ENCODE measurements around the gene ZDHHC20. TPM values are rescaled to one million over a fixed set of nuclear protein-coding genes. Genes with fewer than 3 reads are reported as not detected.

ZDHHC20 gene
- total RNA-seq, 1 experiment from 2014 or later: 69.7 TPM

GRCh38 chr13:21326155-21327031 is 132.7 kb downstream of the ZDHHC20 start (continued):
- TF ChIP-seq ZNF281 (CRISPR knock-in tag; IDR thresholded peaks at IDR 0.05): no peak
- no peak for TF ChIP-seq HMGA2 (CRISPR knock-in tag; IDR thresholded peaks at IDR 0.05)
- no peak for TF ChIP-seq ATF2 (CRISPR knock-in tag; IDR thresholded peaks at IDR 0.05; ENCODE audit: borderline replicate concordance, low read depth)
- TF ChIP-seq, protein P1, sequence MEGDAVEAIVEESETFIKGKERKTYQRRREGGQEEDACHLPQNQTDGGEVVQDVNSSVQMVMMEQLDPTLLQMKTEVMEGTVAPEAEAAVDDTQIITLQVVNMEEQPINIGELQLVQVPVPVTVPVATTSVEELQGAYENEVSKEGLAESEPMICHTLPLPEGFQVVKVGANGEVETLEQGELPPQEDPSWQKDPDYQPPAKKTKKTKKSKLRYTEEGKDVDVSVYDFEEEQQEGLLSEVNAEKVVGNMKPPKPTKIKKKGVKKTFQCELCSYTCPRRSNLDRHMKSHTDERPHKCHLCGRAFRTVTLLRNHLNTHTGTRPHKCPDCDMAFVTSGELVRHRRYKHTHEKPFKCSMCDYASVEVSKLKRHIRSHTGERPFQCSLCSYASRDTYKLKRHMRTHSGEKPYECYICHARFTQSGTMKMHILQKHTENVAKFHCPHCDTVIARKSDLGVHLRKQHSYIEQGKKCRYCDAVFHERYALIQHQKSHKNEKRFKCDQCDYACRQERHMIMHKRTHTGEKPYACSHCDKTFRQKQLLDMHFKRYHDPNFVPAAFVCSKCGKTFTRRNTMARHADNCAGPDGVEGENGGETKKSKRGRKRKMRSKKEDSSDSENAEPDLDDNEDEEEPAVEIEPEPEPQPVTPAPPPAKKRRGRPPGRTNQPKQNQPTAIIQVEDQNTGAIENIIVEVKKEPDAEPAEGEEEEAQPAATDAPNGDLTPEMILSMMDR (IDR thresholded peaks at IDR 0.05): no peak
- TF ChIP-seq, protein P2, sequence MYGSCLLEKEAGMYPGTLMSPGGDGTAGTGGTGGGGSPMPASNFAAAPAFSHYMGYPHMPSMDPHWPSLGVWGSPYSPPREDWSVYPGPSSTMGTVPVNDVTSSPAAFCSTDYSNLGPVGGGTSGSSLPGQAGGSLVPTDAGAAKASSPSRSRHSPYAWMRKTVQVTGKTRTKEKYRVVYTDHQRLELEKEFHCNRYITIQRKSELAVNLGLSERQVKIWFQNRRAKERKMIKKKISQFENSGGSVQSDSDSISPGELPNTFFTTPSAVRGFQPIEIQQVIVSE (CRISPR knock-in tag; IDR thresholded peaks at IDR 0.05; ENCODE audit: borderline replicate concordance): no peak

DNA sequence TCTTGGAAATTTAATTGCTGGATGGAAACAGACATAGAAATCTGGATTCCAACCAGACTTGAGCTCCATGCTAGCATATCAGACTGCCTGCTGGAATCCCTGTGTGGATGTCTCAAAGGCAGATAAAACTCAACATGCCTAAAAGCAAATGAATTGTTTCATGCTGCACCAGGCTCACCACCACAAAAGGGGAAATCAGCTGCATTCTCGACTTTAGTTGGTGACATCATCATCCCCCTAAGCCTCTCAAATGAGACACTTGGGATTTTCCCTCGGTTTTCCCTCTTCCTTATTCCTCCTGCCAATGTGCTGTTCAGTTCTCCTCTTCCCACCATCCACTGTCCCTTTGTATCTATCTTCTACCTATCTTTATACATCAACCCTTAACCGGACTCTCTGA is 134.3 kb downstream of the ZDHHC20 start:
- CTCF ChIA-PET: interaction anchor here (0.6 to 4.5 kb wide), 2 partner anchors 152 to 169 kb away, joined by 4 to 21 read pairs; no protein-coding TSS in a partner anchor
- no peaks in the 10 kb centered on the region for H3K36me3 Mint-ChIP-seq

More for the DNA sequence above, 134.3 kb downstream of the ZDHHC20 start:
- H3K9me3 Mint-ChIP-seq: peaks cover 13% of the 10 kb centered on the region
- no peak overlapping the region for H3K27ac Mint-ChIP-seq
- ATAC-seq (no peak), DNase-seq (ENCODE audit: low spot score) (no peak)
- POLR2A ChIA-PET: no interaction called here
- no peak overlapping the region for H3K4me3 Mint-ChIP-seq
- peaks cover 34% of the 10 kb centered on the region for H3K27me3 Mint-ChIP-seq (ENCODE audit: low read depth)
- H3K4me1 Mint-ChIP-seq: peaks cover 47% of the 10 kb centered on the region
- TF ChIP-seq ATF2 (CRISPR knock-in tag; IDR thresholded peaks at IDR 0.05; ENCODE audit: borderline replicate concordance, low read depth): no peak
- no peak for TF ChIP-seq SOX15 (CRISPR knock-in tag; IDR thresholded peaks at IDR 0.05)
- no peak for TF ChIP-seq CREB1 (CRISPR knock-in tag; IDR thresholded peaks at IDR 0.05)
- TF ChIP-seq, protein P3, sequence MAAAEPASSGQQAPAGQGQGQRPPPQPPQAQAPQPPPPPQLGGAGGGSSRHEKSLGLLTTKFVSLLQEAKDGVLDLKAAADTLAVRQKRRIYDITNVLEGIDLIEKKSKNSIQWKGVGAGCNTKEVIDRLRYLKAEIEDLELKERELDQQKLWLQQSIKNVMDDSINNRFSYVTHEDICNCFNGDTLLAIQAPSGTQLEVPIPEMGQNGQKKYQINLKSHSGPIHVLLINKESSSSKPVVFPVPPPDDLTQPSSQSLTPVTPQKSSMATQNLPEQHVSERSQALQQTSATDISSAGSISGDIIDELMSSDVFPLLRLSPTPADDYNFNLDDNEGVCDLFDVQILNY (CRISPR knock-in tag; IDR thresholded peaks at IDR 0.05): no peak
- TF ChIP-seq NR1H2 (CRISPR knock-in tag; IDR thresholded peaks at IDR 0.05): no peak
- TF ChIP-seq PRRX2 (CRISPR knock-in tag; IDR thresholded peaks at IDR 0.05): no peak
- TF ChIP-seq ATF1 (CRISPR knock-in tag; IDR thresholded peaks at IDR 0.05): no peak
- TF ChIP-seq USF1 (CRISPR knock-in tag; IDR thresholded peaks at IDR 0.05): no peak
- TF ChIP-seq TEAD4 (CRISPR knock-in tag; IDR thresholded peaks at IDR 0.05): no peak
- TF ChIP-seq OVOL2 (CRISPR knock-in tag; IDR thresholded peaks at IDR 0.05; ENCODE audit: borderline replicate concordance): no peak
- TF ChIP-seq, protein P4, sequence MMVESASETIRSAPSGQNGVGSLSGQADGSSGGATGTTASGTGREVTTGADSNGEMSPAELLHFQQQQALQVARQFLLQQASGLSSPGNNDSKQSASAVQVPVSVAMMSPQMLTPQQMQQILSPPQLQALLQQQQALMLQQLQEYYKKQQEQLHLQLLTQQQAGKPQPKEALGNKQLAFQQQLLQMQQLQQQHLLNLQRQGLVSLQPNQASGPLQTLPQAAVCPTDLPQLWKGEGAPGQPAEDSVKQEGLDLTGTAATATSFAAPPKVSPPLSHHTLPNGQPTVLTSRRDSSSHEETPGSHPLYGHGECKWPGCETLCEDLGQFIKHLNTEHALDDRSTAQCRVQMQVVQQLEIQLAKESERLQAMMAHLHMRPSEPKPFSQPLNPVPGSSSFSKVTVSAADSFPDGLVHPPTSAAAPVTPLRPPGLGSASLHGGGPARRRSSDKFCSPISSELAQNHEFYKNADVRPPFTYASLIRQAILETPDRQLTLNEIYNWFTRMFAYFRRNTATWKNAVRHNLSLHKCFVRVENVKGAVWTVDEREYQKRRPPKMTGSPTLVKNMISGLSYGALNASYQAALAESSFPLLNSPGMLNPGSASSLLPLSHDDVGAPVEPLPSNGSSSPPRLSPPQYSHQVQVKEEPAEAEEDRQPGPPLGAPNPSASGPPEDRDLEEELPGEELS (CRISPR knock-in tag; IDR thresholded peaks at IDR 0.05): no peak
- TF ChIP-seq, protein P5, sequence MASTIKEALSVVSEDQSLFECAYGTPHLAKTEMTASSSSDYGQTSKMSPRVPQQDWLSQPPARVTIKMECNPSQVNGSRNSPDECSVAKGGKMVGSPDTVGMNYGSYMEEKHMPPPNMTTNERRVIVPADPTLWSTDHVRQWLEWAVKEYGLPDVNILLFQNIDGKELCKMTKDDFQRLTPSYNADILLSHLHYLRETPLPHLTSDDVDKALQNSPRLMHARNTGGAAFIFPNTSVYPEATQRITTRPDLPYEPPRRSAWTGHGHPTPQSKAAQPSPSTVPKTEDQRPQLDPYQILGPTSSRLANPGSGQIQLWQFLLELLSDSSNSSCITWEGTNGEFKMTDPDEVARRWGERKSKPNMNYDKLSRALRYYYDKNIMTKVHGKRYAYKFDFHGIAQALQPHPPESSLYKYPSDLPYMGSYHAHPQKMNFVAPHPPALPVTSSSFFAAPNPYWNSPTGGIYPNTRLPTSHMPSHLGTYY (CRISPR knock-in tag; IDR thresholded peaks at IDR 0.05): no peak

Data from WTC11 (cell line).